Stimulated activated naive B cell treated with anti-CD40 and anti-IgM and Interleukin-4, amounts not matched to agents 10 μg/mL and 1 μg/mL and 100 μg/mL, for 72 hours (primary cell): ENCODE measurements around the gene KCNK1.

Experiments
- ATAC-seq, 2 donors: fragments of 150-1000 bp; cut with Tn5 transposase; replicated peaks; 2 replicates each; pipeline ENCODE4 v1.10.0; 2021; ENCODE audit warnings: moderate library complexity in 1 of 2
- DNase-seq: peaks from one replicate; pipeline ENCODE4 v3.0.0; 2021
- H3K27ac Mint-ChIP-seq: one replicate; pipeline ENCODE4 v1.8.0; 2022; ENCODE audit warnings: mild to moderate bottlenecking, mixed read lengths
- H3K27me3 Mint-ChIP-seq, 2 donors: one replicate each; pipeline ENCODE4 v1.8.0; 2022; ENCODE audit warnings: mixed read lengths in 2 of 2
- H3K36me3 Mint-ChIP-seq, 2 donors: one replicate each; pipeline ENCODE4 v1.8.0; 2022; ENCODE audit warnings: mixed read lengths in 2 of 2, mild to moderate bottlenecking in 1 of 2
- H3K4me1 Mint-ChIP-seq, 2 donors: one replicate each; pipeline ENCODE4 v1.8.0; 2022; ENCODE audit warnings: mixed read lengths in 2 of 2, mild to moderate bottlenecking in 1 of 2
- H3K4me3 Mint-ChIP-seq, 2 donors: one replicate each; pipeline ENCODE4 v1.8.0; 2022; ENCODE audit warnings: mild to moderate bottlenecking in 2 of 2, mixed read lengths in 2 of 2, moderate library complexity in 1 of 2
- H3K9me3 Mint-ChIP-seq, 2 donors: one replicate each; pipeline ENCODE4 v1.8.0; 2022; ENCODE audit warnings: mixed read lengths in 2 of 2, mild to moderate bottlenecking in 1 of 2

The KCNK1 gene

DNA sequence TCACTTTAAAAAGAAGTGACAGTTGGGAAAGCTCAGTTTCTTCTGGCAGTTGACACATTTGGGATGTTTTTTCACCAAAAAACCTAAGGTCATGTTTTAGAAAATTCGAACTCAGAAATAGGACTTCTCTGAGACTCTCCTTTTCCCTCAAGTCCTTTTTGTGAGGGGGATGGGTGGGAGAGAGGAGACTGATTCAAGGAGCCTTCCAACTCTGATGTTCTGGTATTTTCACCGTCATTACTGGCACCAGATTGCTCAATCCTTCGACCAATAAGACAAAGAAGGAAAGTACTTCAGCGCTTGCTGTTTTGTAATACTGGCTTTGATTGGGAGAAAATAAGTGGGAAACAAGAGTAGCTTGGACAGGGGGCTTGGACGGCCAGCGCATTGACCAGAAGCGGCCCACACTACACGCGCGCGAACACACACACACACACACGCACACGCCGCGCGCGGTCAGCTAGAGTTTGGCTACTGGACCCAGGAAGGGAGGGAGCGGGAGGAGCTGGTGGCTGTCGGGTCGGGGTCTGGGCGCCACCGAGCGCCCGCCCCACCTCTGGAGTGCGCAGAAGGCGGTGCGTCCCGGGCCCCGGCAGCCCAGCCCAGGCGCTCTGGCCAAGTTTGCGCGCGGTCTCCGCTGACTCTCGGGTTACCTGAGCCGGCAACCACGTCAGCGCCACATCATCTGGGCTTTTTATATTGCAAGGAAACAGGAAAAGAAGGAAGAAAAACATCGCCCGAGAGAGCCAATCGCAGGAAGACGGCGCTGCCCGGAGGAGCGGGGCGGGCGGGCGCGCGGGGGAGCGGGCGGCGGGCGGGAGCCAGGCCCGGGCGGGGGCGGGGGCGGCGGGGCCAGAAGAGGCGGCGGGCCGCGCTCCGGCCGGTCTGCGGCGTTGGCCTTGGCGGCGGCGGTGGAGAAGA is at the start of gene KCNK1:
Gene KCNK1, plus strand, starts transcription at position 855 of the 921 bp plus-strand sequence. Its CDS starts 66 bp downstream, at position 921.
- DNase-seq, result no peak
- Mint-ChIP-seq H3K4me1 (peaks cover 4 to 8% of the 10 kb centered on the region in 2 donors), H3K4me3 (peak within 1 kb of the TSS in 1 of 2 donors; percentile 31)

DNA sequence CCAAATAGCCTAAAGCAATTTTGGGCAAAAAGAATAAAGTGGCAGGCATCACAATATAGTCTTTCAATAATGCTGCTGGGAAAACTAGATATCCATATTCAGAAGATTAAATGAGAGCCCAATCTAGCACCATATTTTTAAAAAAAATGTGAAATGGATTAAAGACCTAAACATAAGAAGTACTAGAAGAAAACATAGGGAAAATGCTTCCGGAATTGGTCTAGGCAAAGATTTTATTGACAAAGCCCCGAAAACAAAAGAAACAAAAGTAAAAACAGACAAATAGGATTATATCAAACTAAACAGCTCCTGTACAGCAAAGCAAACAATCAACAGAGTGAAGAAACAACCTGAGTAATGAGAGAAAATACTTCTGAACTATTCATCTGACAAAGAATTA is 48.6 kb upstream of the KCNK1 start:
- H3K36me3 Mint-ChIP-seq, result no peaks in the 10 kb centered on the region
- peaks cover 18 to 21% of the 10 kb centered on the region in 2 donors for H3K9me3 Mint-ChIP-seq
- no peak overlapping the region for H3K4me3 Mint-ChIP-seq
- DNase-seq (no peak), ATAC-seq (no peak)
- H3K27ac Mint-ChIP-seq, result no peak overlapping the region
- H3K27me3 Mint-ChIP-seq, result no peaks in the 10 kb centered on the region
- no peaks in the 10 kb centered on the region for H3K4me1 Mint-ChIP-seq

More for the DNA sequence above, at the start of gene KCNK1:
- no peak for ATAC-seq
- H3K27ac Mint-ChIP-seq, result no peak within 1 kb of the TSS
- peaks cover 0 to 1% of the 10 kb centered on the region in 2 donors for H3K9me3 Mint-ChIP-seq
- no peaks in the 10 kb centered on the region for H3K36me3 Mint-ChIP-seq
- peaks cover 64 to 65% of the 10 kb centered on the region in 2 donors for H3K27me3 Mint-ChIP-seq

DNA sequence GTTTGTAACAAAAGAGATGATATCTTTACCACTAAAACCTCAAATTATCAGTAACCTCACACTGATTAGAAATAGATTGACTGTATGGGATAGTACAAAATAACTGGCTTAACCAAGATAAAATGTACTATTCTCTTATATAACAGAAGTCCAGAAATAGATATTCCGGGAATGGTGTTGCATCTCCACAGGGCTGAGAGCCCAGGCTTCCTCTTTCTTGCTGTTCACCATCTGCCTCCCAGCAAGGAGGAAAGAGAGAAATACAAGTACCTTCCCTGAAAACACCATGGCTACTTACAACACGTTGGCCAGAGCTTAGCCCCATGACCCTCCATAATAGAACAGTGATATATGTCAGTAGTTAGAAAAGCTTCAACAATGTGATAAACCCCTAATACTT is 47.0 kb upstream of the KCNK1 start:
- H3K4me1 Mint-ChIP-seq, result no peaks in the 10 kb centered on the region

DNA sequence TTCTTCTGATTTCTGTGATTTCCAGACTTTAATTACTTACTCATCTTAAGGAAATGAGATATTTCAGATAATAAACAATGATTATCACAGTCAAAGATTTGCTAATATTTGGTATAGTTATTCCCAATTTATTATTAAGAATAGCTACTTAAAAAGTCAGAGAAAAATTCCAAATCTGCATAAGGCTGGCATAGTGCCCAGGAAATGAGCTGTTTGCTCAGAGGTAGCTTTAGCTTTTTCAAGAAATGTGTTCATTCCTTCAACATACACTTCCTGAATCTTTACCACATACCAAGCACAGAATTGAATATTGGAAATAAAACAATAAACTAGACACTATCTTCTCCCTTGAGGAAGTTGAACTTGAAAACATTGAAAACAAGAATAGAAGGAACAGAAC is 44.3 kb upstream of the KCNK1 start:
- no peaks in the 10 kb centered on the region for H3K27me3 Mint-ChIP-seq
- H3K4me3 Mint-ChIP-seq, result no peak overlapping the region
- H3K4me1 Mint-ChIP-seq, result no peaks in the 10 kb centered on the region
- ATAC-seq, result no peak
- no peak for DNase-seq
- H3K27ac Mint-ChIP-seq, result no peak overlapping the region
- H3K36me3 Mint-ChIP-seq, result peaks cover 0 to 1% of the 10 kb centered on the region in 2 donors
- peaks cover 0 to 4% of the 10 kb centered on the region in 2 donors for H3K9me3 Mint-ChIP-seq

More for the DNA sequence above, 47.0 kb upstream of the KCNK1 start:
- no peak for ATAC-seq
- H3K27ac Mint-ChIP-seq, result no peak overlapping the region
- no peak overlapping the region for H3K4me3 Mint-ChIP-seq
- no peaks in the 10 kb centered on the region for H3K27me3 Mint-ChIP-seq
- no peak for DNase-seq
- H3K9me3 Mint-ChIP-seq, result peaks cover 13 to 15% of the 10 kb centered on the region in 2 donors
- no peaks in the 10 kb centered on the region for H3K36me3 Mint-ChIP-seq

DNA sequence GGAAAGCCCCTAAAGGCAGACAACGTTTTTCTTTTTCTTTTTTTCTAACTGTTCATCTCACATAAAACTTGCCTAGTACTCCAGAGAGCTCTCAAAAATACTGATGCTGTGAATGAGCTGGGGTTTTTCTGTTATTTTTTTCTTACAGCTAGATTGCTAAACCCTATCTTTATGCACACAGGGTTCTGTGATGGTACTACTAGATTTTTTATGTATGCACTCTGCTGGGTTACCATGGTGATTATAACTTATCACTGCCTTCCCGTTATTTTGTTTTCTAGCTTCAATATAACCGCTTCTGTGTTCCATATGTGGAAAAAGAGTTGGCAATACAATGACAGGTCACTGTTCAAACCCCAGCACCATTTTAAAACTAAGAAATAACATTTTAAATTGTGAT is 43.7 kb upstream of the KCNK1 start:
- H3K9me3 Mint-ChIP-seq, result peaks cover 0 to 4% of the 10 kb centered on the region in 2 donors
- no peak overlapping the region for H3K4me3 Mint-ChIP-seq
- ATAC-seq, result no peak
- H3K27ac Mint-ChIP-seq, result no peak overlapping the region
- no peaks in the 10 kb centered on the region for H3K27me3 Mint-ChIP-seq
- DNase-seq, result no peak
- no peaks in the 10 kb centered on the region for H3K4me1 Mint-ChIP-seq
- H3K36me3 Mint-ChIP-seq, result peaks cover 0 to 1% of the 10 kb centered on the region in 2 donors

DNA sequence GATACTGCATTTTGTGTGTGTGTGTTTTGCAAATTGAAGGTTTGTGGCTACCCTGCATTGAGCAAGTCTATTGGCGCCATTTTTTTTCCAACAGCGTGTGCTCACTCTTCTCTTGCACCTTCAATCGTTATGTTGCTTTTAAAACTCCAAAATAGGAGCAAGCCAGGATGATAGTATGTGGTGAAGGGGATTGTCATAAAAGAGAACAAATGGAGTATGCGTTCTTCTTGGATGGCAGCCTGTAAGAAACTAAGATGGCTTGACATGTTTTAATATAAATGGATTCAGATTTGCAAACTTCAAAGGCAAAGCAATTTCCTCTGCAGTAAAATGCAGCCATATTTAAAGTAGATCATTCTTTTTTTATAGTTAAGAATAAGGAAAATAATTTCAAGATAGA is 43.2 kb upstream of the KCNK1 start:
- H3K27ac Mint-ChIP-seq, result no peak overlapping the region
- H3K4me1 Mint-ChIP-seq, result no peaks in the 10 kb centered on the region
- H3K36me3 Mint-ChIP-seq, result peaks cover 0 to 1% of the 10 kb centered on the region in 2 donors
- DNase-seq, result no peak
- ATAC-seq, result no peak
- no peaks in the 10 kb centered on the region for H3K27me3 Mint-ChIP-seq
- H3K4me3 Mint-ChIP-seq, result no peak overlapping the region
- peaks cover 0 to 1% of the 10 kb centered on the region in 2 donors for H3K9me3 Mint-ChIP-seq

DNA sequence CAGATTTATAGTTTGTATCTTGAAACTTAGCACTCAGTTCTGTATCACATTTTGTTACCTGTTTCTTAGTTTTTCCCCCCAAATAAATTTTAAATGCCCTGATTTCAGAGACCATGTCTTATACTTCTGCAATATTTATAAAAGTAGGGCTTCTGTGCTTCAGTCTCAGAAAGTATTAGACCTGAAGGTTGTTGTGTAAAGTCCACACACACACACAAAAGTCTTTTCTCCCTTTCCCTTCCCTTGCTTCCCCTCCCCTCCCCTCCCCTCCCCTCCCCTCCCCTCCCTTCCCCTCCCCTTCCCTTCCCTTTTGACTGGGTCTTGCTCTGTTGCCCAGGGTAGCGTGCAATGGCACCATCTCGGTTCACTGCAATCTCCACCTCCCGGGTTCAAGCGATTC is 41.0 kb upstream of the KCNK1 start:
- DNase-seq (no peak), ATAC-seq (no peak)
- no peak overlapping the region for H3K4me3 Mint-ChIP-seq
- no peaks in the 10 kb centered on the region for H3K9me3 Mint-ChIP-seq
- no peaks in the 10 kb centered on the region for H3K27me3 Mint-ChIP-seq
- H3K36me3 Mint-ChIP-seq, result peaks cover 0 to 1% of the 10 kb centered on the region in 2 donors
- no peaks in the 10 kb centered on the region for H3K4me1 Mint-ChIP-seq
- H3K27ac Mint-ChIP-seq, result no peak overlapping the region

DNA sequence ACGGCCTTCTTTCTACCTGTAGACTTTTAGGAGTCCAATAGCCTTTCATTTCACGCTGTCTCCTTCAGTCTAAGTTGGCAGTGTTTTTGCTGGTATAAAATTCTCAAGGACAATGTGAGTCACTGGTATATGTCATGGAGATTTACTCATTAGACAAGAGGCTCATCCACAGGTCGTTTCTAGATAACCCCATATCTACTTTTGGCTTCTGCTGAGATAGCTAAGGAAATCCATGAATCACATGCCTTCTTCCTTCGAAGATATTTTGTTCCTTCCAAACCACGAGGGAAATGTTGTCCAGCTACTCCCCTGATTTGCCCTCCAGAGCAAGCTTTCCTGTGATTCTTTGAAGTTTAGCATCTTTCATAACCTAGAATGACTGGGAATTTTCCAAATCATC is 38.5 kb upstream of the KCNK1 start:
- ATAC-seq, result no peak
- Mint-ChIP-seq H3K36me3 (peaks cover 0 to 1% of the 10 kb centered on the region in 2 donors), H3K27ac (no peak overlapping the region), H3K4me1 (no peaks in the 10 kb centered on the region), H3K27me3 (no peaks in the 10 kb centered on the region), H3K4me3 (no peak overlapping the region), H3K9me3 (peaks cover 0 to 8% of the 10 kb centered on the region in 2 donors)
- no peak for DNase-seq

DNA sequence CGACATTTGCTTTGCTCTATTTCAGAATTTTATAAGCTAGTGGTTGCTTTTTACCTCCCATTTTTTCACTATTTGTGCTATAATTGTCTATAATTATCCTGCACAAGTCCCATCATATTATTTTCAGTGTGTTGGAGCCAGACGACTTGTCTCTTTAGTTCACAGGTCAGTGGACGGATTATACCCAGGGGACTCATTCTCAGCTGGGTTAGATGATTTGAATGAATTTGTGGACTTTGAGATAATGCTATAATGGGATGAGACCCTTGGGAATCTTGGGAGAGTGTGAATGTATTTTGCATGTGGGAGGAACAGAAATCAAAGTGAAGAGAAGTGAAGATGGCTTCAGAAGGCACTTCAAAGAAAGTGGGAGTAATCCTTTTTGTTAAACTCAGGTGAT is 31.5 kb upstream of the KCNK1 start:
- ATAC-seq (no peak), DNase-seq (no peak)
- H3K27me3 Mint-ChIP-seq, result no peaks in the 10 kb centered on the region
- H3K36me3 Mint-ChIP-seq, result no peaks in the 10 kb centered on the region
- H3K27ac Mint-ChIP-seq, result no peak overlapping the region
- peaks cover 4 to 13% of the 10 kb centered on the region in 2 donors for H3K9me3 Mint-ChIP-seq
- no peak overlapping the region for H3K4me3 Mint-ChIP-seq
- H3K4me1 Mint-ChIP-seq, result no peaks in the 10 kb centered on the region

DNA sequence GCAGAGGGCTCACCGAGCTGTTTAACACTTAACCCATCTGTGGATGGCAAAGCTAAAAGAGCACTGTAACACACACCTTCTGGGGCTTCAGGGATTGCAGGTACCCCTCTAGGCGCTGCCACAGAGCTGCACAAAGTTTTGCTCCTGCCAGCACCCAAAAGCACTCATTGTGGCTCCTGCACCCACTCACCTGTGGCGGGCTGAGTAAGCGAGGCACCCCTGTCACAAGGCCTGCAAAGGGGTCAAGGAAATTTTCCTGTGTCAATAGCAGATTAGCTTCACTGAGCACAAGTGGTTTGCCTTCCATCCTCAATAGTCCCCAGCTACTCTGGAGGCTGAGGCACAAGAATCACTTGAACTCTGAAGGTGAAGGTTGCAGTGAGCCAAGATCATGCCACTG is 29.5 kb upstream of the KCNK1 start:
- no peak overlapping the region for H3K4me3 Mint-ChIP-seq
- H3K9me3 Mint-ChIP-seq, result peaks cover 4 to 7% of the 10 kb centered on the region in 2 donors
- DNase-seq, result no peak
- no peaks in the 10 kb centered on the region for H3K36me3 Mint-ChIP-seq
- H3K27me3 Mint-ChIP-seq, result peaks cover 0 to 4% of the 10 kb centered on the region in 2 donors
- H3K27ac Mint-ChIP-seq, result no peak overlapping the region
- no peak for ATAC-seq
- peaks cover 0 to 2% of the 10 kb centered on the region in 2 donors for H3K4me1 Mint-ChIP-seq

DNA sequence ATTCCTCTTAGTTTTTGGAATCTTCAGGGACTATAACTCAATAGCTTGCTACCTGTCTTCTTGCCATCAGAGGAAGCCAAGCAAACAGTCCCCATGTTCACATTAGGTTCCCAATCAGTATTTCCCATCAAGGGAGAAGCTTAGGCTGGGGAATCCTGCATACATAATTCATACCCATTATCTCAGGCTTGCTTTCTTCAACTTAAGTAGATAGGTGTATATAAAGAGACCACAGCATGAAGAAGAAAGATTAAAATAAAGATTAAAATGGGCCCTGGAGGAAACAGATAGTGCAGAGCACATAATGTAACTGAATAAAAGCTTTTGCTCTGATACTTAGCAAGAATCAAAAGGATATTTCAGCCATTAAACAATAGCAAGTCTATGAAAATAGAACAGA is 29.0 kb upstream of the KCNK1 start:
- ATAC-seq, result no peak
- peaks cover 4 to 5% of the 10 kb centered on the region in 2 donors for H3K9me3 Mint-ChIP-seq
- no peaks in the 10 kb centered on the region for H3K36me3 Mint-ChIP-seq
- peaks cover 0 to 4% of the 10 kb centered on the region in 2 donors for H3K27me3 Mint-ChIP-seq
- H3K4me3 Mint-ChIP-seq, result no peak overlapping the region
- peaks cover 0 to 2% of the 10 kb centered on the region in 2 donors for H3K4me1 Mint-ChIP-seq
- DNase-seq, result no peak
- no peak overlapping the region for H3K27ac Mint-ChIP-seq

DNA sequence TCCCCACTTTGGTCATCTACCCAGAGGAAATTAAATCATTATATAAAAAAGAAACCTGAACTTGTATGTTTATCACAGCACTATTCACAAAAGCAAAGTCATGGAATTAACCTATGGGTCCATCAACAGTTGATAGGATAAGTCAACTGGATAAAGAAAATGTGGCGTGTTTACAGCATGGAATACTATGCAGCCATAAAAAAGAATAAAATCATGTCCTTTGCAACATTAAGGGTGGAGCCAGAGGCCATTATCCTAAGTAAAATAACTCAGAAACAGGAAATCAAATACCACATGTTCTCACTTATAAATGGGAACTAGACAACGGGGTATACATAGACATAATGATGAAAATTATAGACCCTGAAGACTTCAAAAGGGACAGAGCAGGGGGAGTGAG is 27.6 kb upstream of the KCNK1 start:
- H3K4me3 Mint-ChIP-seq, result no peak overlapping the region
- H3K27ac Mint-ChIP-seq, result no peak overlapping the region
- peaks cover 0 to 2% of the 10 kb centered on the region in 2 donors for H3K4me1 Mint-ChIP-seq
- no peaks in the 10 kb centered on the region for H3K36me3 Mint-ChIP-seq
- peaks cover 0 to 4% of the 10 kb centered on the region in 2 donors for H3K27me3 Mint-ChIP-seq
- peaks cover 0 to 4% of the 10 kb centered on the region in 2 donors for H3K9me3 Mint-ChIP-seq
- DNase-seq (no peak), ATAC-seq (no peak)

DNA sequence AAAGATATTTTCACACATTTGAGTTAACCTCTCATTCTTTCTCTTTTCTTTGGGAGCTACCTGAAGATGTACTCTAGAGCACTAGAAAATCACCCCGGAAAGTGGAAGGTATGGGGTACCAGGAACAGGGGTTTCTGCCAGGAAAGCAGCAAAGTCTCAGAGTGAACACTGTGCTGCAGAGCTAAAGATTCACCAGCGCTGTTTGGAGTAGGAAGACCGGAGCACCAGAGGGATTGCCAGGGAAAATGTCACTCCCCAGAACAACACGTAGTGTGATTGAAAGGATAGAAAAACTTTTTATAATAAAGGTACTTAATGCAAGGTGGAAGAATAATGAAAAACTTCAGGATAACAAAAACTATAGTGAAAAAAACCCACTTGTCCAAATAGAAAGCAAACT is 26.7 kb upstream of the KCNK1 start:
- DNase-seq (no peak), ATAC-seq (no peak)
- Mint-ChIP-seq H3K4me1 (peaks cover 0 to 2% of the 10 kb centered on the region in 2 donors), H3K9me3 (peaks cover 0 to 4% of the 10 kb centered on the region in 2 donors), H3K27ac (no peak overlapping the region), H3K27me3 (peaks cover 0 to 4% of the 10 kb centered on the region in 2 donors), H3K4me3 (no peak overlapping the region), H3K36me3 (no peaks in the 10 kb centered on the region)

DNA sequence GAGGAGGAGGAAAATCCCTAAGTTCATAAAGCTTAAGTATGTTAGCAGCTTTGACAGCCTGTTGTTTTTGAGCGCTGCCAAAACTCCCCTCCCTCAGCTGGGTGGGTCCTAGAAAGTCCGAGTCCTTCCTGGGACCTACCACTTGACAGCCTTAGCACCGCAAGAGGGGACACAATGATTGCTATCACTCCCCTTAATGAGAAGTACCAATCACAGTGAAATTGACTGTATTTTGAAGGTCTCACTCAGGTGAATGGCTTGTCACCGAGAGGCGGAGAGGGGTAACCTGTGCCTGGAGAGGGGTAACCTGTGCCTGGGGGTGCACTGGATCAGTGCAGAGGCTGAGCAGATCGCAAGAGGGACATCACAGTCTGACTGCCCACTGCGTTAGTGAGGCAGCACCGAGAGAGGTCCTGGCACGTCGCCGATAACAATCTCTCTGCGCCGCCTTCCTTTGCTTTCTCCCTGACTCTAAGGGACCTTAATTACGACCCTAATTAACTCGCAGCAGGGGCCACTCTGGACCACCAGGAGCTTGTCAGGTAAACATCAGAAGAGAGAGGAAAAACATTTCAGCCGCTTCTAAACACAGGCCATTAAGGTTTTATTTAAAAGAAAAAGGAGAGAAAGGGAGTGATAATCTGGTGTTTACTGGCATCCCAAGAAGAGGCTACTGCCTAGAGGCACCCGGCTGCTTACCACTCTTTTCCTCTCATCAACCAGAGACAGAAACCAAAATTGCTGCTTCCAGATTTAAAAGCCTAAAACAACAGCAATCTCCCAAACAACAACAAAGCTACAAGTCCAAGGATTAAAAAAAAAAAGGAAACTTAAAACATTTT is 25.7 kb upstream of the KCNK1 start:
- Mint-ChIP-seq H3K36me3 (no peaks in the 10 kb centered on the region), H3K27me3 (peaks cover 0 to 4% of the 10 kb centered on the region in 2 donors), H3K9me3 (peaks cover 0 to 4% of the 10 kb centered on the region in 2 donors), H3K27ac (no peak overlapping the region), H3K4me1 (peaks cover 0 to 2% of the 10 kb centered on the region in 2 donors), H3K4me3 (no peak overlapping the region)
- ATAC-seq (no peak), DNase-seq (no peak)
